ENCODE data around the gene BICRA.

BICRA gene

GRCh38 chr19:47674548-47674947 is 65.6 kb downstream of the BICRA start:
- TF ChIP-seq SPI1 (IDR thresholded peaks at IDR 0.05; ENCODE audit: borderline replicate concordance, low read depth): no peak
- TF ChIP-seq CTCF (IDR thresholded peaks at IDR 0.05; ENCODE audit: insufficient read depth, low read length): no peak
- TF ChIP-seq, protein P1, sequence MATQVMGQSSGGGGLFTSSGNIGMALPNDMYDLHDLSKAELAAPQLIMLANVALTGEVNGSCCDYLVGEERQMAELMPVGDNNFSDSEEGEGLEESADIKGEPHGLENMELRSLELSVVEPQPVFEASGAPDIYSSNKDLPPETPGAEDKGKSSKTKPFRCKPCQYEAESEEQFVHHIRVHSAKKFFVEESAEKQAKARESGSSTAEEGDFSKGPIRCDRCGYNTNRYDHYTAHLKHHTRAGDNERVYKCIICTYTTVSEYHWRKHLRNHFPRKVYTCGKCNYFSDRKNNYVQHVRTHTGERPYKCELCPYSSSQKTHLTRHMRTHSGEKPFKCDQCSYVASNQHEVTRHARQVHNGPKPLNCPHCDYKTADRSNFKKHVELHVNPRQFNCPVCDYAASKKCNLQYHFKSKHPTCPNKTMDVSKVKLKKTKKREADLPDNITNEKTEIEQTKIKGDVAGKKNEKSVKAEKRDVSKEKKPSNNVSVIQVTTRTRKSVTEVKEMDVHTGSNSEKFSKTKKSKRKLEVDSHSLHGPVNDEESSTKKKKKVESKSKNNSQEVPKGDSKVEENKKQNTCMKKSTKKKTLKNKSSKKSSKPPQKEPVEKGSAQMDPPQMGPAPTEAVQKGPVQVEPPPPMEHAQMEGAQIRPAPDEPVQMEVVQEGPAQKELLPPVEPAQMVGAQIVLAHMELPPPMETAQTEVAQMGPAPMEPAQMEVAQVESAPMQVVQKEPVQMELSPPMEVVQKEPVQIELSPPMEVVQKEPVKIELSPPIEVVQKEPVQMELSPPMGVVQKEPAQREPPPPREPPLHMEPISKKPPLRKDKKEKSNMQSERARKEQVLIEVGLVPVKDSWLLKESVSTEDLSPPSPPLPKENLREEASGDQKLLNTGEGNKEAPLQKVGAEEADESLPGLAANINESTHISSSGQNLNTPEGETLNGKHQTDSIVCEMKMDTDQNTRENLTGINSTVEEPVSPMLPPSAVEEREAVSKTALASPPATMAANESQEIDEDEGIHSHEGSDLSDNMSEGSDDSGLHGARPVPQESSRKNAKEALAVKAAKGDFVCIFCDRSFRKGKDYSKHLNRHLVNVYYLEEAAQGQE (IDR thresholded peaks at IDR 0.05; ENCODE audit: insufficient replicate concordance, low read depth): no peak
- no peak for TF ChIP-seq POLR2AphosphoS5 (IDR thresholded peaks at IDR 0.05; ENCODE audit: low read depth)
- H3K27me3 ChIP-seq (ENCODE audit: insufficient read depth, poor library complexity, severe bottlenecking): no peaks in the 10 kb centered on the region
- no peak overlapping the region for H3K4me3 ChIP-seq (replicated peaks; ENCODE audit: insufficient read depth, low read length)
- no peak for DNase-seq (ENCODE audit: low read depth in 1 of 2, low spot score in 1 of 2)
- H3K27ac ChIP-seq (replicated peaks): no peak overlapping the region

DNA sequence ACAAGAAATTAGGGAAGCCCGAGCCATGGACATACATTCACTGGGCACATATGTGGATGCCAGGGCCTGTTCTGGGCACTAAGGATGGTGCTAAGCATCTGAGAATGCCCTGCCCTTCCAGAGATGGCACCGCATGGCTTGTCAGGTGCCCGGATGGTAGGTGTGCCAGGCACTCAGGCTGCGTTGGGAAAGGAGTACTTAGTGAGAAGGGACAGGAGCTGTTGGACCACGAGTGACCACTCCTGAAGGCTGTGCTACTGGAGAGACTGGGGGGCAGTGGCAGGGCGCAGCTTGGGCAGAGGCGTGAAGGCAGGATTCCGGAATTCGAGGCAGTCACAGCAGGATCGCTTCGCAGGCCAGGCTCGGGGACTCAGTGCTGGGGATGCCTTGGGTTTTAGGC is 66.3 kb downstream of the BICRA start:
- Histone ChIP-seq H3K27ac (replicated peaks) (no peak overlapping the region), H3K27me3 (ENCODE audit: insufficient read depth, poor library complexity, severe bottlenecking) (no peaks in the 10 kb centered on the region), H3K4me3 (replicated peaks; ENCODE audit: insufficient read depth, low read length) (no peak overlapping the region)
- DNase-seq (ENCODE audit: low read depth in 1 of 2, low spot score in 1 of 2): no peak
- TF ChIP-seq CTCF (IDR thresholded peaks at IDR 0.05; ENCODE audit: insufficient read depth, low read length): no peak

- no peak for TF ChIP-seq GABPA (IDR thresholded peaks at IDR 0.05; ENCODE audit: low read depth)
- TF ChIP-seq, protein P1 (IDR thresholded peaks at IDR 0.05; ENCODE audit: insufficient replicate concordance, low read depth): no peak
- TF ChIP-seq POLR2AphosphoS5 (IDR thresholded peaks at IDR 0.05; ENCODE audit: low read depth): no peak
- no peak for TF ChIP-seq SPI1 (IDR thresholded peaks at IDR 0.05; ENCODE audit: borderline replicate concordance, low read depth)
- no peak for TF ChIP-seq CTCF (IDR thresholded peaks at IDR 0.05; ENCODE audit: insufficient read depth, low read length)
- no peak for DNase-seq (ENCODE audit: low read depth in 1 of 2, low spot score in 1 of 2)
- Histone ChIP-seq H3K4me3 (replicated peaks; ENCODE audit: insufficient read depth, low read length) (no peak overlapping the region), H3K27me3 (ENCODE audit: insufficient read depth, poor library complexity, severe bottlenecking) (no peaks in the 10 kb centered on the region), H3K27ac (replicated peaks) (no peak overlapping the region)
These were observed 66.9 kb downstream of the BICRA start for GRCh38 chr19:47675859-47676258.

- Histone ChIP-seq H3K27me3 (ENCODE audit: insufficient read depth, poor library complexity, severe bottlenecking) (no peaks in the 10 kb centered on the region), H3K4me3 (replicated peaks; ENCODE audit: insufficient read depth, low read length) (no peak overlapping the region), H3K27ac (replicated peaks) (no peak overlapping the region)
- TF ChIP-seq CTCF (IDR thresholded peaks at IDR 0.05; ENCODE audit: insufficient read depth, low read length): no peak
- TF ChIP-seq POLR2AphosphoS5 (IDR thresholded peaks at IDR 0.05; ENCODE audit: low read depth): no peak
- TF ChIP-seq, protein P1 (IDR thresholded peaks at IDR 0.05; ENCODE audit: insufficient replicate concordance, low read depth): no peak
- no peak for TF ChIP-seq GABPA (IDR thresholded peaks at IDR 0.05; ENCODE audit: low read depth)
- no peak for TF ChIP-seq SPI1 (IDR thresholded peaks at IDR 0.05; ENCODE audit: borderline replicate concordance, low read depth)
- DNase-seq (ENCODE audit: low read depth in 1 of 2, low spot score in 1 of 2): no peak
These were observed 67.9 kb downstream of the BICRA start for GRCh38 chr19:47676811-47677210.

Measured in HL-60 (cell line).